HFFc6 (cell line): ENCODE measurements around the gene TBCK. TPM values are rescaled to one million over a fixed set of nuclear protein-coding genes. Genes with fewer than 3 reads are reported as not detected.
A peak's percentile ranks its signal among the peaks of the same experiment; 100 is the strongest.

Experiments
- DNase-seq: peaks from one replicate; pipeline ENCODE4 v3.0.0-alpha.2; 2018
- H3K27ac Mint-ChIP-seq: 2 replicates; pipeline ENCODE4 v1.8.0; 2020; ENCODE audit warnings: mild to moderate bottlenecking, mixed read lengths
- H3K27me3 Mint-ChIP-seq: 2 replicates; pipeline ENCODE4 v1.8.0; 2021; ENCODE audit warnings: mild to moderate bottlenecking, moderate library complexity, mixed read lengths; ENCODE audit not compliant: insufficient read depth
- H3K36me3 Mint-ChIP-seq: 2 replicates; pipeline ENCODE4 v1.8.0; 2021; ENCODE audit warnings: low read depth, mixed read lengths
- H3K4me1 Mint-ChIP-seq: 2 replicates; pipeline ENCODE4 v1.8.0; 2020; ENCODE audit warnings: low read depth, mixed read lengths
- H3K4me3 Mint-ChIP-seq: 2 replicates; pipeline ENCODE4 v1.8.0; 2020; ENCODE audit warnings: mild to moderate bottlenecking, moderate library complexity, mixed read lengths
- H3K9me3 Mint-ChIP-seq: 2 replicates; pipeline ENCODE4 v1.8.0; 2020; ENCODE audit warnings: mild to moderate bottlenecking, mixed read lengths
- CTCF ChIP-seq: fragments of 200-600 bp; sonication (generic); IDR thresholded peaks from 2 replicates; pipeline ENCODE4 v1.5.0; 2021; ENCODE audit warnings: antibody characterized with exemption, mild to moderate bottlenecking
- total RNA-seq, 6 experiments: library from RNA; stranded (reverse); fragmentation: NEBNext Ultra II Directional; extraction: Animal tissue kit (Norgen Biotek cat#: 25700); gene quantifications; 2 replicates in 1 of 6; 3 replicates in 5 of 6; pipeline ENCODE4 v1.2.3, GENCODE V29; 2021

Gene TBCK
- total RNA-seq, 6 experiments from 2014 or later: 21.4 to 37.0 (median 27.1) TPM

GRCh38 chr4:106034220-106034619 lies 281.8 kb downstream of the TBCK start:
- Mint-ChIP-seq H3K4me1 (peaks cover 25% of the 10 kb centered on the region), H3K36me3 (peaks cover 10% of the 10 kb centered on the region; the same call in 1 of the 2 replicates)
- peak; percentile 23 for DNase-seq

GRCh38 chr4:106033469-106033868 lies 282.5 kb downstream of the TBCK start:
- Mint-ChIP-seq H3K9me3 (no peaks in the 10 kb centered on the region; the same call in 1 of the 2 replicates), H3K27ac (no peak overlapping the region), H3K4me1 (peaks cover 25% of the 10 kb centered on the region), H3K36me3 (peaks cover 10% of the 10 kb centered on the region; the same call in 1 of the 2 replicates), H3K27me3 (peaks cover 4% of the 10 kb centered on the region), H3K4me3 (no peak overlapping the region)
- no peak for TF ChIP-seq CTCF
- DNase-seq: no peak

More at GRCh38 chr4:106034220-106034619, 281.8 kb downstream of the TBCK start:
- peaks cover 4% of the 10 kb centered on the region for H3K27me3 Mint-ChIP-seq
- H3K9me3 Mint-ChIP-seq: no peaks in the 10 kb centered on the region; the same call in 1 of the 2 replicates
- peak overlapping the region; percentile 24; the same call in 1 of the 2 replicates for H3K27ac Mint-ChIP-seq
- TF ChIP-seq CTCF: no peak
- no peak overlapping the region for H3K4me3 Mint-ChIP-seq

- peak overlapping the region; percentile 65 for H3K27ac Mint-ChIP-seq
Measured at GRCh38 chr4:106032851-106033286, 283.1 kb downstream of the TBCK start.

DNA sequence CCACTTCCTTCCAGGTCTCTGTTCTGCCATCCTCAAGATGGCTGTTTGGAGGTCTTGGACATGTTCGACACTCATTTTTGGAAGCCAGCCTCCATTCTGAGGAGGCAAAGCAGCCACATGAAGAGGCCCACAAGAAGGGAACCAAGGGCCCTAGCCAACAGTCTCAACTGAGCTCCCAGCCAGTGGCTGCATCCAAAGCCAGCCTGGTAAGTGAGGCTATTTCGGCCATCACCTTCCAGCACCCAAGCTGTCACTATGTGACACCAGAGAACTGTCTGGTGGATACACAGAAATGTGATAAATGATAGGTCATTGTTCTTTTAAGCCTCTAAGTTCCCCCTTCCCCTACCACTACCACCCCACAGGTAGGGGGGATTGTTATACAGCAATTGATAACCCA lies 293.6 kb downstream of the TBCK start:
- Mint-ChIP-seq H3K27ac (no peak overlapping the region), H3K4me1 (peaks cover 18% of the 10 kb centered on the region), H3K9me3 (peaks cover 4% of the 10 kb centered on the region; the same call in 1 of the 2 replicates), H3K4me3 (no peak overlapping the region), H3K36me3 (no peaks in the 10 kb centered on the region), H3K27me3 (peaks cover 3% of the 10 kb centered on the region; the same call in 1 of the 2 replicates)
- DNase-seq: no peak
- no peak for TF ChIP-seq CTCF

More at GRCh38 chr4:106032851-106033286, 283.1 kb downstream of the TBCK start:
- Mint-ChIP-seq H3K4me3 (no peak overlapping the region), H3K36me3 (peaks cover 10% of the 10 kb centered on the region; the same call in 1 of the 2 replicates), H3K9me3 (no peaks in the 10 kb centered on the region; the same call in 1 of the 2 replicates), H3K27me3 (peaks cover 4% of the 10 kb centered on the region), H3K4me1 (peaks cover 25% of the 10 kb centered on the region)
- no peak for TF ChIP-seq CTCF
- DNase-seq: peak; percentile 56

DNA sequence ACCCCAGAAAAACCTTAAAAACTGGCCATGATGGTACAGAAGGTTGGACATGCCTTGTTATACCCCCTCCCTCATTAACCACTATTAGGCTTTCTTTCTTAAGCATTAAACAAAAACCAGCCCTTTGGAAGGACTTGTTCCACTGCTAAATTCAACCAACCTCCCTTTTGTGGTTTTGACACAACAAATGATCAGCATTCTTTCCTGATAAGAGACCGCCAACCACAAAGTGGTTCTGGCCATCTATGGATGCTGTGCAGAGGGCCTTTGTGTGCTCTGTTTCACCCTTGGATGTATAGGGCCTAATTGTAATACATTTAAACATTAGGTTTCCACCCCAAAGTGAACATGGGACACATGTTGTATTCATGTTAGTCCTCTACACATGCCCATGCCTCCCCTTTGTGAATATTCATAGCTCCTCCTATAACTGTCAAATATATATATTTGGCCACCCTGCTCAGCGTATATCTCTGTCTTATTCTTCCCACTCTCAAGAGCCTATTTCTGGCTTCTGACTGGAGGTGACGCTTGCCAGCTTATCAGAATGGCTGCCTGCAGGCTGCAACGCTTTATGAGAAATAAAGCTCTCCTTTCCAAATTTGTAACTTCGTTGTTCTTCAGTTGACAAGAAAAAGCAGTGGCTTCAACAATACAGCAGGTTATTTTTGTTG lies 294.1 kb downstream of the TBCK start:
- no peak for TF ChIP-seq CTCF
- peaks cover 4% of the 10 kb centered on the region; the same call in 1 of the 2 replicates for H3K9me3 Mint-ChIP-seq
- peaks cover 19% of the 10 kb centered on the region for H3K4me1 Mint-ChIP-seq
- H3K27me3 Mint-ChIP-seq: peaks cover 3% of the 10 kb centered on the region; the same call in 1 of the 2 replicates
- no peak for DNase-seq
- H3K4me3 Mint-ChIP-seq: no peak overlapping the region
- H3K36me3 Mint-ChIP-seq: no peaks in the 10 kb centered on the region
- no peak overlapping the region for H3K27ac Mint-ChIP-seq
